GM11168 (cell line): ENCODE data around the gene LHX5.

Source experiments
- in situ Hi-C: fragments of 300-500 bp; cut with MboI; formaldehyde crosslinking; loops from one replicate; pipeline ENCODE4 v1.12.0; 2022; ENCODE audit warnings: low sequenced_read_pairs; ENCODE audit not compliant: unreplicated experiment

LHX5 gene

GRCh38 chr12:113422030-113422885 is 49.4 kb downstream of the LHX5 start, which contains the start of gene SDSL:
SDSL (plus strand) TSS chr12:113422380; CDS start chr12:113427983, 5,603 bp downstream.
- in situ Hi-C loops: loop anchor here (10.0 kb wide), 1 partner anchor 227 kb away; no protein-coding TSS in a partner anchor

DNA sequence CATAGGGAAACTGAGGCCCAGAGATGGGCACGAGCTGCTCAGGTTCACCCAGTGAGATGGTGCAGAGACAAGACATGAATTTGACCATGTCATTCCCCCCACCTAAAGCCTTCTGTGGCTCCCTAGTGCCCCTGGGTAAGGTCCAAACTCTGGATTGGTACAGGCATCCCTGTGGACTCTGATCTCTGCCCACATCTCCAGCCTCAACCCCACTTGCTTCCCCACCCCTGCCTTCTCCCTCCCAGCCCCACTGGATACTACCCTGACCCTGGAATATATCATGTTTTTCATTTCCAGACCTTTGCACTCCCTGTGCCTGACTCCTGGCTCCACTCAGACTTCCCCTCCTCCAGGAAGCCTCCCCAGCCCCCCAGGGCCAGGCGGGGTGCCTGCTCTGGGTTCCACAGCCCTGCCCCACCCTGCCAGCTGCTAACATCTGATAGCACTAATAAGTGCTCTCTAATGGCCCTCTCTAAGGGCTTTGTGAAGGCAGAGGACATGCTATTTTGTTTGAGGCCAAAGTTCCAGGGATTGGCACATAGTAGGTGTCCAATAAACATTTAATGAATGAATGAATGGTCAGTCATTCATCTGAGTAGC is 50.6 kb downstream of the LHX5 start:
- in situ Hi-C loops: loop anchor here (10.0 kb wide), 1 partner anchor 226 kb away; no protein-coding TSS in a partner anchor

- in situ Hi-C loops: loop anchor here (10.0 kb wide), 1 partner anchor 104 kb away; no protein-coding TSS in a partner anchor
Measured at GRCh38 chr12:113418213-113418879, 53.3 kb downstream of the LHX5 start.

- in situ Hi-C loops: loop anchor here (10.0 kb wide), 1 partner anchor 101 kb away; no protein-coding TSS in a partner anchor
Measured at GRCh38 chr12:113416091-113416754, 55.4 kb downstream of the LHX5 start.

DNA sequence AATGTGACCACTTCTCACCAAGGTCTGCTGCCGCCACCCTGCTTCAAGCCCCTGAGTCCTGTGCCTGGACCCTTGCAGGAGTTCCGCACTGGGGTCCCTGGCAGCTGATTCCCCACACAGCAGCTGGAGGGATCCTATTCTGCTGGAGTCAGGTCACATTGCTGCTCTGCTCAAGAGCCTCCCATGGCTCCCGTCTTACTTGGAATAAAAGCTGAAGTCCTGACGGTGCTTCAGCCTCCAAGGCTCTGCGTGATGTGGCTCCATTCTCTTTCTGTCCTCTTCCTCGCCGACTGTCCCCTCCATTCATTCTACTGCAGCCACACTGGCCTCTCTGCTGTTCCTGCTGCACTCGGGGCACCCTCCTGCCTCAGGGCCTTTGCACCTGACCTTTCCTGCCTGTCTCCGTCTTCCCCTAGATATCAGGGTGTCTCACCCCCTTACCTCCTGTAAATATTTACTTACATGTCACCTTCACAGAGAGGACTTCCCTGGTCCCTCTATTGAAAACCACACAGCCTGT is 57.1 kb downstream of the LHX5 start:
- in situ Hi-C loops: loop anchor here (10.0 kb wide), 1 partner anchor 100 kb away; no protein-coding TSS in a partner anchor

- in situ Hi-C loops: loop anchor here (10.0 kb wide), 1 partner anchor 99 kb away; no protein-coding TSS in a partner anchor
Measured at GRCh38 chr12:113413488-113413939, 58.2 kb downstream of the LHX5 start.
